ENCODE data around the gene SORBS2. TPM values are rescaled to one million over a fixed set of nuclear protein-coding genes. Genes with fewer than 3 reads are reported as not detected.

Gene SORBS2
- total RNA-seq, 4 donors from 2014 or later = 21.5 to 118 (median 29.5) TPM

DNA sequence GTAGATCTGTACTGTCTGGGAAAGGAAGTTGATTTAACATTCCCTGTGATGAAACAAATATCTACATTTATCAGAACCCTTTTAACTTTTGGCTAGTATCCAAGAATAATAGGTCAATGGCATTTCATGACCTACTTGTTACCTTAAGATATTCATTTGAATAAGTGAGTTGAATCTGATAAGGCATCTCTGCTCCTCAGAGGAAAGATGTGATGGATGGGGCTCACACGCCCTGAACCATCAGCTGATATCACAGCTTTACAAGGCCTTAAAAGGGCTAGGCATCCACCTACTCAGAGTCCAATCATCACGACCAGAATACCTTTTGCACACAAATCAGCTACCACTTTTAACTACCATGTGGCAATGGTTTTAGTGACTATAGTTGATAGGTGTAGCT, 186.5 kb downstream of the SORBS2 start:
- Histone ChIP-seq H3K9me3 (no peaks in the 10 kb centered on the region), H3K4me3 (no peak overlapping the region), H3K27me3 (no peaks in the 10 kb centered on the region), H3K27ac (no peak overlapping the region), H3K36me3 (no peaks in the 10 kb centered on the region), H3K4me1 (no peaks in the 10 kb centered on the region)
- TF ChIP-seq, protein P1, sequence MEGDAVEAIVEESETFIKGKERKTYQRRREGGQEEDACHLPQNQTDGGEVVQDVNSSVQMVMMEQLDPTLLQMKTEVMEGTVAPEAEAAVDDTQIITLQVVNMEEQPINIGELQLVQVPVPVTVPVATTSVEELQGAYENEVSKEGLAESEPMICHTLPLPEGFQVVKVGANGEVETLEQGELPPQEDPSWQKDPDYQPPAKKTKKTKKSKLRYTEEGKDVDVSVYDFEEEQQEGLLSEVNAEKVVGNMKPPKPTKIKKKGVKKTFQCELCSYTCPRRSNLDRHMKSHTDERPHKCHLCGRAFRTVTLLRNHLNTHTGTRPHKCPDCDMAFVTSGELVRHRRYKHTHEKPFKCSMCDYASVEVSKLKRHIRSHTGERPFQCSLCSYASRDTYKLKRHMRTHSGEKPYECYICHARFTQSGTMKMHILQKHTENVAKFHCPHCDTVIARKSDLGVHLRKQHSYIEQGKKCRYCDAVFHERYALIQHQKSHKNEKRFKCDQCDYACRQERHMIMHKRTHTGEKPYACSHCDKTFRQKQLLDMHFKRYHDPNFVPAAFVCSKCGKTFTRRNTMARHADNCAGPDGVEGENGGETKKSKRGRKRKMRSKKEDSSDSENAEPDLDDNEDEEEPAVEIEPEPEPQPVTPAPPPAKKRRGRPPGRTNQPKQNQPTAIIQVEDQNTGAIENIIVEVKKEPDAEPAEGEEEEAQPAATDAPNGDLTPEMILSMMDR (IDR thresholded peaks at IDR 0.05) = no peak
- TF ChIP-seq POLR2A (IDR thresholded peaks at IDR 0.05) = no peak
- intact Hi-C loops (cut with DNase I; ENCODE audit: low total_unique reads) = no loop called here
- no peak for DNase-seq

DNA sequence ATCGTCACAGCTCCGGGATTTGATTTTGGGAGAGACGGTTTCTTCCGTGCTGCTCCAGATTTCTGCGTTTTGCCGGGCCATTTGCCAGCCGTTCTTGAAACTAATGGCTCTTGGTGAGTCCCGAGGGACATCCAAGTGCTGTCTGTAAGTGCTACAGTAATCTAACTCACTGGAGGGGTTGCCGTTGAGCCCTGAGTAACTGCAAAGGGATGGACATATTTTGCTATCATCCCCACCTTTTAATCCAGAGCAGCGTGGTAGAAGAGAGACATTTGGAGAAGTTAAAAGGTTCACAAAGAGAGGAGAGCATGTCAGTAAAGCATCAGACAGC, 187.8 kb downstream of the SORBS2 start:
- Histone ChIP-seq H3K4me3 (no peak overlapping the region), H3K27ac (no peak overlapping the region), H3K4me1 (no peaks in the 10 kb centered on the region), H3K36me3 (no peaks in the 10 kb centered on the region), H3K27me3 (no peaks in the 10 kb centered on the region), H3K9me3 (no peaks in the 10 kb centered on the region)
- no peak for DNase-seq
- TF ChIP-seq, protein P1 (IDR thresholded peaks at IDR 0.05) = no peak
- TF ChIP-seq POLR2A (IDR thresholded peaks at IDR 0.05) = no peak
- intact Hi-C loops (cut with DNase I; ENCODE audit: low total_unique reads) = no loop called here

DNA sequence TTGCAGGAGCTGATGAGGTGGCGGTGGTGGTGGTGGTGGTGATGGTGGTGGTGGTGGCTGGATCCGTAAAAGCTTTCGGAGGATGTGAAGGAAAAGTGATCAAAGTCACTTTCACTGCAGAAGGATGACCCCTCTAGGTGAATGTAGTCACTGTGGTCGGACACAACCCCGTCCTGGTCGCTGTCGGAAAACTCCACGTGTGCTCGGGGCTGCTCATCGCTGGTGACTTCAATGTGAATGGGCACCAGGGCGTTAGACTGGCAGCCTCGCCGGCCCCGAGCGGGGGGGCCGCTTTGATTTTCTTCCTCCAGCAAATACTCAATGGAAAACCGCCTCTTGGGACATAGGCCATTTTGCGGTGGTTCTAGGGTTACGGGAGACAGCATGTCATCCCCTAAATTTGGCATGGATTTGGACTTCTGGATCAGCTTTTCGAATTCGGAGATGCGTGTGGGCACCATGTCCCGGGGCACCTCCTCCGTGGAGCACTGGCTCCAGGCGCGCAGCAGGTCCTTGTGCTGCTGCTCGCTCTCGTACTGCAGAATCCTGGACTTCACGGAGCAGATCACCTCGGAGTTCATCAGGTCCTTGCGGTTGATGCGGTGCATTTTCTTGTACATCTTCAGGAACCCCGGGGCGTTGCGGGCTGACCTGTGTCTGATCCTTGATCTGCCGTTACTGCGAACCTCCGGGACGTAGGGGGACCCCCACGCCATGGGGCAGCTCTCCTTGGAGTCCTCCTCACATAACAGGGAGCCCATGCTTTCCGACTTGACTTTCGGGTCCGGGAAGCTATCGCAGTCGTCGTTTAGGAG, 188.3 kb downstream of the SORBS2 start:
- Histone ChIP-seq H3K4me1 (no peaks in the 10 kb centered on the region), H3K36me3 (no peaks in the 10 kb centered on the region), H3K27me3 (no peaks in the 10 kb centered on the region), H3K9me3 (no peaks in the 10 kb centered on the region), H3K27ac (no peak overlapping the region), H3K4me3 (no peak overlapping the region)
- TF ChIP-seq POLR2A (IDR thresholded peaks at IDR 0.05) = no peak
- TF ChIP-seq, protein P1 (IDR thresholded peaks at IDR 0.05) = no peak
- no peak for DNase-seq
- intact Hi-C loops (cut with DNase I; ENCODE audit: low total_unique reads) = no loop called here

DNA sequence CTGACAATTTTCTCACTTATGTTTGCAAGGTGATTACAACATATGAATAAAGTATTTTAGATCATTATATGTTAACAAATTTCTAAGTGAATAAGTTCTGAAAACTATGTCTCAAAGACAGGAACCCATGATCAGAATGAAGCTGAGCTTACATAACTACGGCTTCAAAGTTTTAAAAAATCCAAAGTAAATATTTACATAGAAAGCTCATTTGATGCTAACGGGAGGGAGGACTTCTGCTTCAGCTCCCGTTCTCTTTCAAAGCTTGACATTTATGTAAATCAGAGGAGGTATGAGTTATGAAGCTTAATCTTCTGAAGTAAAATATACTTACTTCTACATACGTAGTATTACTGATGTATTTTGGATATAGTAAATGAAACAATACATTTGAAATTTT, 203.8 kb downstream of the SORBS2 start:
- DNase-seq = no peak
- Histone ChIP-seq H3K9me3 (no peaks in the 10 kb centered on the region), H3K4me3 (no peak overlapping the region), H3K27ac (no peak overlapping the region), H3K4me1 (no peaks in the 10 kb centered on the region), H3K27me3 (no peaks in the 10 kb centered on the region), H3K36me3 (no peaks in the 10 kb centered on the region)
- no peak for TF ChIP-seq POLR2A (IDR thresholded peaks at IDR 0.05)
- TF ChIP-seq, protein P1 (IDR thresholded peaks at IDR 0.05) = no peak
- intact Hi-C loops (cut with DNase I; ENCODE audit: low total_unique reads) = no loop called here

DNA sequence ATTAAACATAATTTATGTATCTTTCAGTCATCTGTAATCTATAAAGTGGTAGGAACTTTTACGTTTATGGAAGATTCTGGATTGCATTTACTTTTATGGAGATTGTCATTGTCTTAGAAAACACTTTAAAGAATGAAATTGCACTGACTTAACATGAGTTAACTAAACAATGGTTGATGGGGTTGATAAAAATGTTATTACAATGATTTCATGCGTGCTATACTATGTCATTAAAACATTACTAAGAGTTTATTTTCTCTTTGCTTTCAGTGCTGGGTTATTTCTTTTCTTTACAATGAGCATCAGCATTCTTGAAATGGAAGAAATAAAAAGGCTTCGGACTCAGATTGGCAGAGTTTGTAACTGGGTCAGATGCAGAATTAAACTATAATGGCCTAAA, 209.6 kb downstream of the SORBS2 start:
- intact Hi-C loops (cut with DNase I; ENCODE audit: low total_unique reads) = loop anchor here (5.0 kb wide), 1 partner anchor 130 kb away; the partner anchor contains the start of gene CCDC110
- no peak for DNase-seq
- no peak overlapping the region for H3K27ac ChIP-seq
- H3K9me3 ChIP-seq = no peaks in the 10 kb centered on the region
- H3K36me3 ChIP-seq = no peaks in the 10 kb centered on the region
- H3K4me3 ChIP-seq = no peak overlapping the region
- no peaks in the 10 kb centered on the region for H3K4me1 ChIP-seq
- no peaks in the 10 kb centered on the region for H3K27me3 ChIP-seq
- no peak for TF ChIP-seq POLR2A (IDR thresholded peaks at IDR 0.05)
- TF ChIP-seq, protein P1 (IDR thresholded peaks at IDR 0.05) = no peak

Measured in uterus (tissue), 4 donors.